ENCODE measurements around the gene NLRP12.
"Not testable (repeated sequence)": the region's sequence is repeated elsewhere in the genome, so short reads cannot be mapped to it uniquely, and the experiment has no call there.

NLRP12 gene

DNA sequence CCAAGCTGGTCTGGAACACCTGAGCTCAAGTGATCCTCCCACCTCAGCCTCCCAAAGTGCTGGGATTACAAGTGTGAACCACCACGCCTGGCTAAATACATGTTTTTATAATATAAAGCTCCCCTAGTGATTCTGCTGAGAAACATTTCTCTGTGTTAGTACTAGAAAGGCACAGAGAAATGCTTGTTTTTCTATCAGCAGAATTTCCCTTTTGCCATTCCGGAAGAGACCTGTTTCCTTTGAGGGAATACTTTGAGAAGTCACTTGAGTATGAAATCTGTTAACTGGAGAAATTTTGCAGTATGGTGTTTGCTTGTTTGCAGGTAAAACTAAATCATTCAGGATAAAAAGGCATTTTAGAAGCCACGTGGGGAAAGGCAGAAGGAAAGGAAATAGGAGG, 4.4 kb upstream of the NLRP12 start:
- DNase-seq (ENCODE audit: low read depth) = no peak

DNA sequence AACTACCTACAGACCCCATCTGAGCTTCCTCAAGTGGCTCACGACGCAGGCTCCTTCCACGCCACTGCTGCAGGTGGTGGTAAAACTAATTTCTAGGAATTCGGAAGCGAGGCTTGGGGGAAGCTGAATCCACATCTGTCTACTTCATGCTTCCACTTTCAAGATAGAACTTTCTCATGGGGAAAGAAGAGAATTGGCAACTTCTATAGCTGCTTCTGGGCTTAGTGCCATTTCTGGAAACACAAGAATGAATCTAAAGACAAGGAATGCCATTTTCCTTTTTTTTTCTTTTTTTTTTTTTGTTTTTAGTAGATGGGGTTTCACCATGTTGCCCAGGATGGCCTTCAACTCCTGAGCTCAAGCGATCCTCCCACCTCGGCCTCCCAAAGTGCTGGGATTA, 2.8 kb upstream of the NLRP12 start:
- DNase-seq (ENCODE audit: low read depth) = peak; percentile 2

DNA sequence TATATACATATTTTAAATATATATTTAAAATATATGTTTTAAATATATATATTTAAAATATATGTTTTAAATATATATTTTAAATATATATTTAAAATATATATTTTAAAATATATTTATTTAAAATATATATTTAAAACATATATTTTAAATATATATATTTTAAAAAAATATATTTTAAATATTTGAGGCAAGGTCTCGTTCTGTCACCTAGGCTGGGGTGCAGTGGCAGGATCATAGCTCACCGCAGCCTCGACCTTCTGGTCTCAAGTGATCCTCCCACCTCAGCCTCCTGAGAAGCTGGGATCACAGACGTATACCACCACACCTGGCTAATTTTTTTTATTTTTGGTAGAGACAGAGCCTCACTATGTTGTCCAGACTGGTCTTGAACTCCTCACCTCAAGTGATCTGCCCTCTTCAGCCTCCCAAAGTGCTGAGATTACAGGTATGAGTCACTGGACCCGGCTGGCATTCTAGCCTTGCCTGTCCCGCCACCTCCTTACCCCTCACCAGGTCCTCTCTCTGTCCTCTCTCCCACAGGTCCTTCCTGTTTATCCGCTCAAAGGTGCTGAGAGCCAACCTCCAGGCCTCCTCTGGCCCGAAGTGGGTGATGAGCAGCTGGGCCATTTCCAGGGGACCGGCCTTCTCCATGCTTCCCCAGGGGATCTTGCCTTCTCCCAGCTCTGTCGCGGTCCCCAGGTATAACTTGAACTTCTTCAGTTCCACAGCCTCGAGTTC, 564 bp downstream of the NLRP12 start:
- no peak for DNase-seq (ENCODE audit: low read depth)

DNA sequence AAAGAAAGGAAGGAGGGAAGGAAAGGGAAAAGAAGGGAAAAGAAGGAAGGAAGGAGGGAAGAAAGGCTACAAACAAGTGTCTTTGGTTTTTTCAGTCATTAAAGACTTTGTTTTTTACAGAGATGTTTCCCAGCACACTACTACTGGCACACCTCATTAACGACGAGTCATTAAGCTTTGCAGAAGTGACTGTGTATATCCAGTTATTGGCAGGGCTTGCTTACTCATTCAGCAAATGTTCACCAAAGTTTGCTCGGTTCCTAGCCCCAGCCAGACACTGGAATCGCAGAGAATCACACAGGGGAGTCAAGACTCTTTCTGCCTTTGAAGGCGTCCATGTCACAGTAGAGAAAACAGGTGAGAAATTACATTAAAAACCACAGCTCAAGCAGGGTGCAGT, 4.3 kb downstream of the NLRP12 start:
- DNase-seq (ENCODE audit: low read depth) = no peak

DNA sequence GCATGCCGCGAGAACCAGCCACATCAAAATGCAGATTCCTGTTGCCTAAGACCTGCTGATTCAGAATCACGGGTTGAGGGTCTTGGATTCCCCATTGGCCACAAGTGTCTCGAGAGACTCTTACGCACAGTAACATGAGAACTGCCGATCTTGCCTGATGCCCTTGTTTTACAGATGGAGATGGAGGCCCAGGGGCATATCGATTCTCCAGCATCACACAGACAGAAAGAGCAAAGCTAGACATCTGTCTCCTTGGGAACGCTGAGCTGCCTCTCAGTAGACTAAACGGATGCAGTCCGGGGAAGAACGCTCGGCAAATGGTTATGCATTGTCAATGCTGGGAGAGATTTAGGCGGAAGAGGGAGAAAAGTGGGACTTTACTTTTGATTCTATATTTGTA, 5.4 kb downstream of the NLRP12 start:
- no peak for DNase-seq (ENCODE audit: low read depth)

DNA sequence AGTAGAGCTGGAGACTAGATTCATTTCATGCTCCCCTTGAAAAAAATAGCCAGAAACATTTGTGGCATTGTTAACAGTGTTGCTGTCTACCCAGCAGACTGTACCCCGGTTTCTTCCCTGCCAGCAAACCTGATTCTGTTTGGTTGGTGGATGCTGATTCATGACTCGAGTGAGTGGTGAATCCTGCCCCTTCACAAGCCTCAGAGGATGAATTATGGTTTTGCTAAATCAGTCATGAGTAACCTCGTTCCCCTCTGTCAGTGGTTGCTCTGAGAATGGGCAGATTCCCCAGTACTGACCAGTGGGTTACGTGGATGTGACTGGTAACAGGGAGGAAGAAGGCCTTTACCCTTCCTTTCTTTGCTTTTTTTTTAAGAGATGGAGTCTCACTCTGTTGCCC, 10.1 kb downstream of the NLRP12 start:
- no peak for DNase-seq (ENCODE audit: low read depth)

DNA sequence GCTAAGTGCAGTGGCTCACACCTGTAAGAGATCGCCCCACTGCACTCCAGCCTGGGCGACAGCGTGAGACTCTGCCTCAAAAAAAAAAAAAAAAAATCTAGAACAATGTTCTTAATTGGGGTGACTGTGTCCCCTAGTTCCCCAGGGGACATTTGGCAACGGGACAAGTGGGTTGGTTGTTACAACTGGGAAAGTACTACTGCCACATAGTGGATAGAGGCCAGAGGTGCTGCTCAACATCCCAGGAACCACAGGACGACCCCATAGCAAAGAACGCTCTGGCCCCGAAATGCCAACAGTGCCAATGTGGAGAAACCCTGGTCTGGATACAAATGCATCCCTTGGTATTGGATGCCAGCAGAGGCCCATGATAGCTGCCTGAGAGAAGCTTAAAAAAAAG, 11.8 kb downstream of the NLRP12 start:
- DNase-seq (ENCODE audit: low read depth) = no peak

DNA sequence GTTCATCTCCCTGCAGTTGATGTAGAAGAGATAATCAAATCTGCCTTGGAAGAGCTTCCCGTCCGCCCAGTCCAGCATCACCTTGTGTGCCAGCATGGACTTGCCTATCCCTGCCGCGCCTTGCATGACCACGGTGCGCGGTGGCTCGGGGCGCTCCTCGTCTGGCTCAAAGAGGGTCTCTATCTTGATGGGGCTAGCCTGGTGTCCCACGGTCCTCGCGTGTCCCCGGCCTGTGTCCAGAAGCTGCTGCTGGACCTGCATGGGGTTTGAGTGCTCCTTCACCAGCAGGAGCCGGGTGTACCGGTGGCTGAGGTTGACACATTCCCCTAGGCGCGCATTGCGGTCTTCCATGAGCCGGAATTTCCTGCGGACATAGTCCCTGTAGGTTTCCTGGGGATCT, 13.2 kb downstream of the NLRP12 start:
- DNase-seq (ENCODE audit: low read depth) = no peak

DNA sequence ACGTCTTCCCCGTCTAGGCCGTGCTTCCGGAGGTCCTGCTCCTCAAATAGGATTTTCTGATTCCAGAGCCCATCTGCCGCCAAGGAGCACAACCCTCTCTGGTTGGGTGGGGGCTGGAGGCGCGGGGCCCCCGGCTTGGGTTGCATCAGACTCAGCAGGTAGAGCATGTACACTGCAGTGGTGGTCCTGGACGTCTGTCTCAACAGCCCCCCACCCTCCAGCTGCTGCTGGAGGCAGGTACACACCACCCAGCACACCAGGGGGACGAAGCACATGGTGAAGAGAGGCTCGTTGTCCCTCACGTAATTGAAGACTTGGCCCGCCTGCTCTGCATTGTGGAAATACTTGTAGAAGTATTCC, 13.9 kb downstream of the NLRP12 start:
- no peak for DNase-seq (ENCODE audit: low read depth)

DNA sequence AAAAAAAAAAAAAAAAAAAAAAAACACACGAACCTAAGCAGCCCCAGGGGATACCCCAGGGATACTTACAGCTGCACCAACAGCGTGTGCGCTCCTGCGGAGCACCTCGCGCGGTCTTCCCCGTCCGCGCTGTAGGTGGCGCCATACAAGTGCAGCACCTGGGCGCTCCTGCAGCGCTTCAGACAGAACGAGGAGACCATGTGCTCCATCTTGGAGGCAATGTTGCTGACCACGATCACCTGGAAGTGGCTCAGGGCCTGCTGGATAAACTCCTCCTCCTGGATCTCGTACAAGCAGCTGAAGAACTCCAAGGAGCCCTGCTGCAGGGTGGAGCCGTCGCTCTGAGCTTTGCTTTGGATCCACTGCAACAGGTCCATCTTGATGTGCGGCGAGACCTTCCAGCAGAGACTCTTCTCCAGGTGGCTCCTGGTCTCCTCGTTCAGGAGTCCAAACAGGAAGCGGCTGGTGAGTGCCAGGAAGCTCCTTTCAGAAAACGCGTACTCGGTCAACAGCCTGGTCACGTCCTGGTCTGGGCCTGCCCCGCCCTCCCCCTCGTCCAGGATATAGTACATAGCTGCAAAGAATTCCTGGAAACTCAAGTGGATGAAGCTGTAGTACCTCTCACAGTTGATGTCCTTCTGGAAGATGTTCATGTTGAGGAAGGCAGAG, 14.5 kb downstream of the NLRP12 start:
- no peak for DNase-seq (ENCODE audit: low read depth)

DNA sequence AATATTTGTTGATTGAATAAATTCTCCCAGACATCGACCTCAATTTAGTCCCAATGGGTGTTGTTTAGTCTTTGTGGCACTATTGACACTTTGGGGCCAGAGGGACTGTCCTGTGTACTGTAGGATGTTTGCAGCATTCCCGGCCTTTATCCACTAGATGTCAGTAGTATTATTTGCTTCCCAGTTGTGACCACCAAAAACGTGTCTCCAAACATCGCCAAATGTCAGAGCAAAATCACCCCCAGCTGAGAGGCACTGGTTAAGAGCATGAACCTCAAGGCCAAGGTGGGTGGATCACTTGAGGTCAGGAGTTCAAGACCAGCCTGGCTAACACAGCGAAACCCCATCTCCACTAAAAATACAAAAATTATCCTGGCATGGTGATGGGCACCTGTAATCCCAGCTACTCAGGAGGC, 15.4 kb downstream of the NLRP12 start:
- peak; percentile 20 for DNase-seq (ENCODE audit: low read depth)

DNA sequence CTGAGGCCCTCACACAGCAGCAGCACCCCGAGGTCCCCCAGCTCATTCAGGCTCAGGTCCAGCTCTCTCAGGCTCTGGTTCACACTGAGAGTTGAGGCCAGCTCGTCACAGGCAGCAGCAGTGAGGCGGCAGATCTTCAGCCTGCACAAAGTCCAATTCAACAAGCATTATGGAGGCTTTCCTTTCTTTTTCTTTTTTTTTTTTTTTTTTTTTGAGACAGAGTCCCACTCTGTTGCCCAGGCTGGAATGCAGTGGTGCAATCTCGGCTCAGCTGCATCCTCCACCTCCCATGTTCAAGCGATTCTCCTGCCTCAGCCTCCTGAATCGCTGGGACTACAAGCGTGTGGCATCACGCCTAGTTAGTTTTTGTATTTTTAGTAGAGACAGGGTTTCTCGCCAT, 22.9 kb downstream of the NLRP12 start:
- DNase-seq (ENCODE audit: low read depth) = no peak

DNA sequence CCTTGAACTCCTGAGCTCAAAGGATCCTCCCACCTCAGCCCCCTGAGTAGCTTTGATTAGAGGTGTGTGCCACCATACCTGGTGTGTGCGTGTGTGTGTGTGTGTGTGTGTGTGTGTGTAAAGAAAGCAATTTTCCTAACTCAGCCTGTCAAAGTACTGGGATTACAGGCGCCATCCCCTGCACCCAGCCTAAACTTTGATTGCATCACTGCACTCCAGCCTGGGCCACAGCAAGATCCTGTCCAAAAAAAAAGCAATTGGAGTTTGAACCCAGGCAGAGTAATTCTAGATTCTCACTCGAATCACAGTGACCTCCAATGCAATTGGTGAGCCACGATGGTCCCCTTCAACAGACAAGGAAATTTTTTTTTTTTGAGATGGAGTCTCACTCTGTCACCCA, 29.1 kb downstream of the NLRP12 start:
- DNase-seq (ENCODE audit: low read depth) = no peak

DNA sequence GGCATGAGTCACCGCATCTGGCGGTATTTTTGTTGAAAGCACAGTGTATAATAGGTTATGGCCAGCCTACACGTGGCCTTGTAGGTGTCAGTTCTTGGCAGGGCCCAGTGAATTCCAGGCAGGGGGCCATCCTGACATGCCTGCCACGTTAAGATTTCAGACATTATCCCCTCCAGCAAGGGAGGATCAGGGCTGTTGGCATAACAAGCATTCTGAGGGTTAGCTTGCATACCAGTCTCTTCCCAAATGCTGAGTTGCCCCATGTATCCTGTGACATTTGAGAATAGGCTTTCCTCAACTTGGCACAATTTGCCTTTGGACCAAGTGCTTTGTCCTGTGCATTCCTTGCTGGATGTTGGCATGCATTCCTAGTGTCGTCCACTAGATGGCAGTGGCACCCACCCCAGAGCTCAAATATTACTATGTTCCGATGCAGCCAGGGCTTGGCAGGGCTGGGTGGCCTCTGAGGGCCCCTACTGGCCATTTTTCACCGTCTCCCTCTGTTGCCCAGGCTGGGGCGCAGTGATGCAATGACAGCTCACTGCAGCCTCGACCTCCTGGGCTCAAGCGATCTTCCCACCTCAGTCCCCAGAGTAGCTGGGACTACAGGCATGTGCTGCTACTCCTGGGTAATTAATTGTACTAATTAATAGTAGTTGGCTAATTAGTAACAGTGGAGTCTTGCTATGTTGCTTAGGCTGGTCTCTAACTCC, 31.2 kb downstream of the NLRP12 start:
- peak; percentile 74 for DNase-seq (ENCODE audit: low read depth)

DNA sequence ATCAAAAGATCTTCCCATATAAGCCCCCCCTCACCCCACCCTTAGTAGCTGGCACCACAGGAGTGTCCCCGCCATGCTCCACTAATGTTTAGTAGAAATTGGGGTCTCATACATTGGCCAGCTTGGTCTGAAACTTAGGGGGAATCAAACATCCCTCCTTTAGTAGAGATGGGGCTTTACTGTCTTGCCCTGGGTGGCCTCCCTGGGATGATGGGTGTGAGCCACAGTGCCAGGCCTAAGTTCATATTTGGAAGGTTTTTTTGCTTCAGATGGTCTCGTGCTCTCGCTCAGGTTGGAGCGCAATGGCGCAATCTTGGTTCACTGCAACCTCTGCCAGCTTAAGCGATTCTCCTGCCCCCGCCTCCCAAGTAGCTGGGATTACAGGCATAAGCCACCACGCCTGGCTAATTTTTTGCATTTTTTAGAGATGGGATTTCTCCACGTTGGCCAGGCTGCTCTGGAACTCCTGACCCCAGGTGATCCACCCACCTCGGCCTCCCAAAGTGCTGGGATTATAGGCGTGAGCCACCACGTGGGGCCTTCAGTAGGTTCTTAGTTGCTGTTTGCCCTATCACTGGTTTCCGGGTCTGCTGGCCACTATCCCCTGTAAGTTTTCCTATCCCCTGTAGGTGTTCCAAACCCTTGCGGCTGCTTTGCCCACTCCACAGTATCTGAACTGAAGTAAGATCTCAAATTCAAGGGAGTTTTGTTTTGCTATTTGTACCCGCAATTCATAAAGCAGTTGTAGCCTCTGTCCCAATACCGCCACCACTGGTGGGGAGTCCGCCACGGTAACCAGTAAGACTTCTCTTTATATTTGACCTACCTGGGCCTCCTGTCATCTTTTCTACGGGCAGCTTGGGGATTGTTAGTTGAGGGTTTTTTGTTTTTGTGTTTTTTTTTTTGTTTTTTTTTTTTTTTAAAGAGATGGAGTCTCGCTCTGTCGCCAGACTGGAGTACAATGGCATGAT, 34.1 kb downstream of the NLRP12 start:
- DNase-seq (ENCODE audit: low read depth) = no peak

DNA sequence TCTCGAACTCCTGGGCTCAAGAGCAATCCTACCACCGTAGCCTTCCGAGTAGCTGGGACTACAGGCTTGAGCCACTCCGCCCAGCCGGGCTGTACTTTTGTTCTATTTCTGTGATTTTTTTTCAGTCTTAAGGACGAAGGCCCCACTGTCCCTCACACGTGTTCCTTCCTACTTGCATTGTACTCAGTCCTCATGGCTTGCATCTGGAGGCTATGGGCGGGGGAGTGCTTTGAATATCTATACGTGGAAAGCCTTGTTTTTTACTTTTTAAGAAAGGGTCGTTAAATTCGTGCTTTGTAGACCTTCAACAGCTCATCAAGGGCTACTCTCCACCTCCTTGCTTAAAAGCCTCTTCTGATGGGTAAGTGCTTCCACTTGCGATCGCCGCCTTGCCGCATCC, 36.8 kb downstream of the NLRP12 start:
- no peak for DNase-seq (ENCODE audit: low read depth)

DNA sequence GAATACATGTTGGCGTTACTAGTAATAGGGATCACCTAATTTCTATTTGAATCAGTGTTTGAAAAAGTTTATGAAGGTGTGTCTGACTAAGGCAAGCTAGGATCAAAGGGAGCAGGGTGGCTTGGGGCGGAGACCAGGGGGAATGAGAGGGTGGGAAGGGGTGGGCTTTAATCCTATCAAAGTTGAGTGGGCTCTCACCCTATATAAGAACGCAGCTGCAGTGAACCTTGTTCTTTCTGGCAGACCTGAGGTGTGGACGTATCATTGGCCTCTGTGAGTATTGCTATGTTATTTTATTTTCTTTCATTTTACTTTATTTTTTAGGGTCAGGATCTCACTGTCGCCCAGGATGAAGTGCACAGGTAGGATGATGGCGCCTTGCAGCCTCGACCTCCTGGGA, 37.4 kb downstream of the NLRP12 start:
- no peak for DNase-seq (ENCODE audit: low read depth)

DNA sequence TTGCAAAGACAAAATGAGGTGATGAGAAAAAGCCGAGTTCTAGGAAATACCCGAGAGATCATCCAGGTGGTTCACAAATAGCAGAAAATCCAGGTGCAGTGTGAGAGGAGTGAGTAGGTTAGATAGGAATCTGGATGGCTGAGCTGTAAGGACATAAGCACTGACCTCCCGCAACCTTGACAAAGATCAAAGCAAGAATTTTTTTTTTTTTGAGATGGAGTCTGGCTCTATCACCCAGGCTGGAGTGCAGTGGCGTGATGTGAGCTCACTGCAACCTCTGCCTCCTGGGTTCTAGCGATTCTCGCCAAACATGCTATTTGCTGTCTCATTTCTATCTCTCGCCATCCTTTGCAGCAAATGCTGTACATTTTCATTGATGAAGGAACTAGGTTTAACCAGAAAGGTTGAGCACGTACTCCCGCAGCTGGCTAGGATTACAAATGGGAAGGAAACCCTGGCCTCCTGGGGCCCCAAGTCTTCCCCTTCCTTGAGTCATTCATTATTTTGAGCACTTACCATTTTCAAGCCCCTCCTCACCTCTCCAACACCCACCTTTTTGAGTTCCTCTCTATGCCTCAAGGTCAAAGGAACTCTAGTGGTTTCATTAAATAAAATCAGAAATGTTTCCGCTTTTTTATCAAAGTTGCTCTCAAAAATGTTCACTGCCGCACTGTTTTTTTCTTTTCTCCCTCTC, 38.8 kb downstream of the NLRP12 start:
- DNase-seq (ENCODE audit: low read depth) = no peak

DNA sequence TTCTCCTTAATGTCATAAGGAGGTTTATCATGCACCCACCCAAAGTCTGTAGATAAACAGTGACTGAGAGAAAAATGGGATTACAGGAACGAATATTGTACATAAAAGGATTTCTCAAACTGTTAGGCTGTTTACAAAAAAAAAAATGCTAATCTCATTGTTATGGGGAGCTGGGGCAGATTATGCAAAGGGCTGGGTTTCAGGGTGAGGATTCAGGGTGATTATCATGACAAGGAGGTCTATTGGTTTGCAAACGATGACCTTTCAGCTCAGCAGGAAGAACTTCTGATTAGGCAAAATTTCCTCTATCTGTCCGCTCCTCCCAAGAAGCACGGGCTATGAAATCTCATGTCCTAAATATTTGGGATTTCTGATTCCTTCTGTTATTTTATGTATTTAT, 41.4 kb downstream of the NLRP12 start:
- no peak for DNase-seq (ENCODE audit: low read depth)

DNA sequence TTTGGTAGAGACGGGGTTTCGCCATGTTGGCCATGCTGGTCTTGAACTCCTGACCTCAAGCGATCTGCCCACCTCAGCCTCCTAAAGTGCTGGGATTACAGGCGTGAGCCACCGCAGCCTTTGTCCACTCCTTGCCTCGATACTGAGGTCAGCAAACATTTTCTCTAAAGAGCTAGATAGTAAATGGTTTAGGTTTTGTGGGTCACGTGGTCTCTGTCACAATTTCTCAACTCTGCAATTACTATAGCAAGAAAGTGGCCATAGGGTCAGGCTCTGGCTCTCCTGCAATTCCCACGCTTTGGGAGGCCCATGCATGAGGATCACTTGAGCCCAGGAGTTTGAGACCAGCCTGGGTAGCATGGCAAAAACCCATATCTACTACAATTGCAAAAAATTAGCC, 42.8 kb downstream of the NLRP12 start:
- DNase-seq (ENCODE audit: low read depth) = not testable (repeated sequence)

DNA sequence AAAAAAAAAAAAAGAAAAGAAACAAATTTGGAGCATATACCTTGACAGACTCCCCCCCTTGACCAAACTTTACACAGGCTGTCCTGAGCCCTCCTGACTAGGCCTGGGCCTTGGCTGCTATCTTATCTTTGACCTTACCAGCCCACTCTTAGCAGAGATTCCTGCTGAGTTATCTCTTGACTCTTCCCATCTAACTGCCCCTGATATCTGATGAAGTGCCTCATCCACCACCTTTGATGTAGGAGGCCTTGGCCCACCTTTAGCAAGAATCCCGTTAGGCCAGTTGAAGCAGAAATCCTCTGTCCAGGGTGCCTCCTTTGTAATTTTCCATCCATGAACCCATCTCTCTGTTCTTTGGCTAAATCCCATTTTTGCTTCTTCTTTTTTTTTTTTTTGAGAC, 43.6 kb downstream of the NLRP12 start:
- DNase-seq (ENCODE audit: low read depth) = no peak

DNA sequence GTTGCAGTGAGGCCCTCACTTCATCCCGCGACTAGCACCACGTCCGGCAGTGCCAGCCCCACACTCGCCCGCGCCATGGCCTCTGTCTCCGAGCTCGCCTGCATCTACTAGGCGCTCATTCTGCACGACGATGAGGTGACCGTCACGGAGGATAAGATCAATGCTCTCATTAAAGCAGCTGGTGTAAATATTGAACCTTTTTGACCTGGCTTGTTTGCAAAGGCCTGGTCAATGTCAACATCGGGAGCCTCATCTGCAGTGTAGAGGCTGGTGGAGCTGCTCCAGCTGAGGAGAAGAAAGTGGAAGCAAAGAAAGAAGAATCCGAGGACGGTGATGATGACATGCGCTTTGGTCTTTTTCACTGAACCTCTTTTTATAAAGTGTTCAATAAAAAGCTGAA, 48.6 kb downstream of the NLRP12 start:
- no peak for DNase-seq (ENCODE audit: low read depth)
